NCI-H69 (cell line): Measurements from ENCODE around the gene ANKHD1.
A peak's percentile ranks its signal among the peaks of the same experiment; 100 is the strongest.

ENCODE experiments used
- DNase-seq: peaks from one replicate; lab custom pipeline; 2025; lab: John Stamatoyannopoulos, UW

Gene ANKHD1

GRCh38 chr5:140544986-140545385 lies 143.4 kb downstream of the ANKHD1 start:
- DNase-seq: no peak

DNA sequence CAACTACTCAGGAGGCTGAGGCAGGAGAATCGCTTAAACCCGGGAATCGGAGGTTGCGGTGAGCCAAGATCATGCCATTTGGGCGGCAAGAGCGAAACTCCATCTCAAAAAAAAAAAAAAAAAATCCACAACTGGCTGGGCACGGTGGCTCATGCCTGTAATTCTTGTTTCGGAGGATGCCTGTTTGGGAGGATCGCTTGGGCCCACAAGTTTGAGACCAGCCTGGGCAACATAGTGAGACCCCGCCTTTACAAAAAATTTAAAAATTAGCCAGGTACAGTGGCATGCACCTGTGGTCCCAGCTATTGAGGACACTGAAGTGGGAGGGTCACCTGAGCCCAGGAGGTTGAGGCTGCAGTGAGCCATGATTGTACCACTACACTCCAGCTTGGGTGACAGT lies 144.0 kb downstream of the ANKHD1 start:
- no peak for DNase-seq

DNA sequence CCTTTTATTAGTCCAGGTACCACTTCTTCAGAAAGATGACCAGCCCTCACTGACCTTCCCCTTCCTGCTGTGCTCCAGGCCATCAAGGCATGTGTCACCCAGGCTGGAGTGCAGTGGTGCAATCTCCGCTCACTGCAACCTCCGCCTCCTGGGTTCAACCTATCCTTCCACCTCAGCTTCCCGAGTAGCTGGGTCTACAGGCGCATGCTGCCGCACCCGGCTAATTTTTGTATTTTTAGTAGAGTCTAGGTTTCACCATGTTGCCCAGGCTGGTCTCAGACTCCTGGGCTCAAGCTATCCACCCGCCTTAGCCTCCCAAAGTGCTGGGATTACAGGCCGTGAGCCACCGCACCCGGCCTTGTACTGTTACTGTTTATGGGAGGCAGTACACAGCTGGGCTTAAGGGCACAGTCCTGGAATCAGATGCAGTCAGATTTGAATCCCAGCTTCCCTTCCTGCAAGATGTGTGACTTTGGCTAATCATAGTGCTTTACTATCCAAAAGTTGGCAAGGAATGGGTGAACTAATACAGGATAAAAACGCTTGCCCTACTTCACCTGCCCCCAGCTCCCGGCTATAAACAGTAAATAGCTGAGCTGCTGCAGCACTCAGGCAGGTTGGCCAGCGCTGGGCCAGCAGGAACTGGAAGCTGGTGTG lies 145.3 kb downstream of the ANKHD1 start:
- no peak for DNase-seq

GRCh38 chr5:140547508-140548299 lies 146.1 kb downstream of the ANKHD1 start, which contains the start of gene EIF4EBP3:
Gene EIF4EBP3 (plus strand): TSS chr5:140547662. CDS start chr5:140547738, 76 bp downstream.
- peak; percentile 94 for DNase-seq

DNA sequence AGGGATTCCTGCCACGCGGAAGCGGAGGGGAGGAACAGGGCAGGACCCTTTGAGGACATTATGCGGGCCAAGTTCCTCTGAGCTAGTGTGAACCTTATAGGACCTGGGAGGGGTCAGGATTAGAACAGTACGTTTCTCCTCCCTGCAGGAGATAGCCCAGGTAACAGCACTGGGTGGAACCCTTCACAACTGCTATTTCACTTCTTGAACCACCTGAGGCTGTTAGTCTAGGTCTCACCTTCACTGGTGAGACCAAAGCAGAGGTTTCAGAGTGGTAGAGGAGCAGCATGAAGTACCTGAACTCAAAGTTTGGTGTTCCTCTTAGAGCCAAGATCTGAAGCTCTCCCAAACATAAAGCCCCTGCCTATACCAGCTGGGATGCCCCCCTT lies 146.7 kb downstream of the ANKHD1 start:
- DNase-seq: no peak

DNA sequence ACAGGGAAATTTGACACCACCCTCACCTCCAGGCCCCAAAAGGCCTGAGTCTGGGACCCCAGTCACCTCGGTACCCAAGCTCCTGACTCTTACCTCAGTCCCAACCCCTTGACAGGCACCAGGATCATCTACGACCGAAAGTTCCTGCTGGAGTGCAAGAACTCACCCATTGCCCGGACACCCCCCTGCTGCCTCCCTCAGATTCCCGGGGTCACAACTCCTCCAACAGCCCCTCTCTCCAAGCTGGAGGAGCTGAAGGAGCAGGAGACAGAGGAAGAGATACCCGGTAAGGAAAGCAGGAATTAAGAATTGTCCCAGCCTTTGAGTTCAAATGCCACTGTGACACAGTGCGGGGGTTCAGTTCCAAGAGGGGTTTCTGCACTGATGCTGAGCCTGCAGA lies 147.2 kb downstream of the ANKHD1 start:
- no peak for DNase-seq

- peak; percentile 49 for DNase-seq
These were observed 147.9 kb downstream of the ANKHD1 start for GRCh38 chr5:140549237-140550144.

DNA sequence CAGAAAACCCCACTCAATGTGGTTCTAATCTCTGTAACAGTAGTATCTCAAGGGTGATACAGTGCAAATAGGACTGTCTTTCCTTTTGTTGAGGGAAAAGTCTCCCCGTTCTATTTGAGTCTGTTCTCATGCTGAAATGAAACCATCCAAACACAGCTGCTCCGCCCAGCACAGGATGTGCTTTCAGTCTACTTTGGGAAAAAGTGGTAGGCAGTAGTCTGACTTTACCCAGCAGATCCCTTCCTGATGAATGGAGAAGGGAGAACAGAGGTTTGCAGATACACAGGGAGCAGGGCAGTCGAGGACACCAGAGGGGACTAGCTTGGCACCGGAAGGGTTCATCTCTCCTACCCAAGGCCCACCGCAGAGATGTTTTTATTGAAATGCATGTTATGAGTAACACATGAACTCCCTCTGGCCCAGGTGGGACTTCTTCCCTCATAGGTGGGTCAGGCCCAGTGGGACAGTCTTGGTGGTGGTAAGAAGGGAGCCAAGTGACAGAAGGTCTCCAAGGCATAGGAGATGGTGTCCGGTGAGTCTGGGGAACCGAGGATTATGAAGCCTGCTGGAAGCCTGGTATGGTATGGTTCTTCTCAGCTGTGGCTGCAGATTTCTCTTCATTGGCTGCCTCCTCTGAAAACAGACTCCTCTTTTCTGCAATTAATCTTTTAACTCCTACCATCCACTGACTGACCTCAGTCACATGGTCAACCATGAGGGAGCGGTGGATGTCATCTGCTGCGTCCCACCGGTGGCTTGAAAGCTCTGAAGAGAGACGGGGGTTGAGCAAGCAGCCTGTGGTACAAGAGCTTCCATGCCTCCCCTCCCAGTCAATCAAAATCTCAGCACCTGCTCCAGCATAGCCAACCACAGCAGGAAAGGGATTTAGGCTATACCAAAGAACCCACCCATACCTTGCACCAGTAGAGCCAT lies 148.8 kb downstream of the ANKHD1 start:
- no peak for DNase-seq

DNA sequence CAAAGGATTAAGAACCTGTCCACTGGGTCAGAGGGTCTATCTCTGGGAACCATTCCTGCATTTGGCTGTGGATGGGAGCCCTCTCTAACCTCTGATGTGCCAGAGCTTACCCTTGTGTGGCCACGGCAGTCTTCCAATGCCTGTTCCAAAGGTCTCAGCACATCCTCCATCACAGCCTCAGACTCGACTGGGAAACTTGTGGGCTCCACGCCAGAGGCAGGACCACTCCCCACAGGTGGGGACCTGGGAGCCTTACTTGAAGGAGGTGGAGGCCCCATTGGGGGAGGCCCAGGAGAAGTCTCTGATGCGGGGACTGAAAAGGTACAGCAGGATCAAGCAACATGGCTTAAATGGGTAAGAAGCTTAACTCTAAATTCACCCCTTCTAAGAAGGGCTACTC lies 150.2 kb downstream of the ANKHD1 start:
- no peak for DNase-seq

- DNase-seq: no peak
These were observed 152.0 kb downstream of the ANKHD1 start for GRCh38 chr5:140553657-140554056.

DNA sequence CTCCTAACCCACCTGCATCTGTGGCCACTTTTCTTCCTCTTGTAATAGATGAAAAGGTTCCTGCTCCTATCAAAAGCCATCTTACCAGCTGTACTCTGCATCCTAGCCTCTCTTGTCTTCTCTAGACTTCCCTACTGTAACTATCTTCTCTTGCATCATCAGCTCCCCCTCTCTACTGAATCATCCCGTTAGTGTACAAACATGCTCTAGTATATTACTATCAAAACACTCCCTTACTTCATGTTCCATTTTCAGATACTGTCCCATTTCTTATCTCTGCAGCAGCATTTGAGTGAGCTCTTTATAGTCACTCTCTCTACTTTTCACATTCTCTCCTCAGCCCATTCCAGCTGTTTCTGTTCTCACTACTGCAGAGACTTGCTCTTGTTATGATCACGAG lies 152.8 kb downstream of the ANKHD1 start:
- DNase-seq: no peak

DNA sequence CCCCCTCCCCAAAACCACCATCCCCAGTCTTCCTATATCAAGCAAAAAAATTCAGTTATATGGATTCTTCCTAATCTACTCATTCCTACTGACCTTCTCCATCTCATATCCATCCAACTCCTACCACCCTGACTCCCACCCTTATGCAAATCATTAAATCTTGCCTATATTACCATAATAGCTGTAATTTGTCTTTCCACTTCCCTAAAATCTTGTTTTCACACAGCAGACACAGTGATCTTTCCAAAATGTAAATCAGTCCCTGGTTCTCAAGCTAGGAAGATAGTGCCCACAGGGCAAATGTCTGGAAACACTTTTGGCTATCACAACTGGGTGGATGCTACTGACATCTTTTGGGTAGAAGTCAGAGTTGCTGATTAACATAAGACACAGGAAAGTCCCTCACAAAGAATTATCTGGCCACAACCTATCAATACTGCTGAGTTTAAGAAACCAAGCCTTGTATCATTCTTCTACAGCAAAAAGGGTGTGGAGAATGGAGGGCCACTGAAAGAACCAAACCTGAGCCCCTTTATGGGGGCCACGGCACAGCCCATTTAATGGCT lies 154.2 kb downstream of the ANKHD1 start:
- DNase-seq: no peak

DNA sequence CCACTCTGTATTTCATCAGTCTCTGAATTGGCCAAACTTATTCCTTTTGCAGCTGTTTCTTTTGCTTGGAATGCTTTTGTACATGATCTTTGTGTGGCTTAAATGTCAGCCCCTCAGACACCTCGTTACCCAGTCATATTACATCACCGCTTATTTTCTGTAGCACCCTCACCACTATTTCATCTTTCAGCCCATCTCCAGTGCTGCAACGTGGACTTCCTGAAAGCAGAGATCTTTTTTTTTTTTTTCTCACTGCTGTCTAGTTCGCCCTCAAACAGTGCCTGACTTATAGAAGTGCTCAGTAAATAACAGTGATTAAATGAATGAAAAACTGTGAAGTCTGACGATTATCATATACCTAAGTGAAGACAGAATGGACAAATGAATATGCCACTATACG lies 154.8 kb downstream of the ANKHD1 start:
- peak; percentile 31 for DNase-seq

DNA sequence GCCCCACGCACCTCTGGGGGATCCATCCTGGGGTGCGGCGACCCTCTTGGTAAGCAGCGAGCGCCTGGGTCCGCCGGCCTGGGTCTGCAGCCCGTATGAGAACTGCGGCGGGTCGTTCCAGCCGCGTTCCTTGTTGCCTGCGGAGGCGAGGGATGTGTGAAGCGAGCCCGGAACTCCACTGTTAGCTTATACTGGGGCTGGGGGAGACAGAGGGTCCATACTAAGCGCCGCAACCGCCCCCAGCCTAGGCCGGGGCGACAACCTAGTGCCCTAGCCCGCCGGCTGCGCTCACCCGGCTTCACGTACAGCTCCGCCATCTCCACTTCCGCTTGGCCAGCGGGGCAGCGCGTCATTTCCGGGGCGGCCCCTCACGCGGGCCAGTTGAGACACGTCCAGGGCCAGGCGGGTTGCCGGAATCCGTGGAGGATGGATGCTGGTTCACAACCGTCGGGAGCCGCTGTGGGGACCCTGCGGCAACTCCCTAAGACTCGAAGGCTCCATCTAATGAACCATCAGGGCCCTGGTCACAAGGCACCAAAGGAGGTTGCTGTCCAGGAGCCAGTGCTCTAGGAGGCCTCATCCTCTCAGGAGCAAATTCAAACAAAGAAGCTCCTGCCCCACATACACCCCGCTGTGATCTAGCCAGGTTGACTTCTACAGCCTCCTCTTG lies 155.6 kb downstream of the ANKHD1 start, which contains the start of gene SRA1:
TSS of gene SRA1 (minus strand) at position 338 of the 670 bp plus-strand sequence. CDS start at position 317, 21 bp downstream.
- DNase-seq: peak; percentile 97

GRCh38 chr5:140557965-140558364 lies 156.3 kb downstream of the ANKHD1 start:
- DNase-seq: no peak

- no peak for DNase-seq
These were observed 156.9 kb downstream of the ANKHD1 start for GRCh38 chr5:140558542-140558941.

DNA sequence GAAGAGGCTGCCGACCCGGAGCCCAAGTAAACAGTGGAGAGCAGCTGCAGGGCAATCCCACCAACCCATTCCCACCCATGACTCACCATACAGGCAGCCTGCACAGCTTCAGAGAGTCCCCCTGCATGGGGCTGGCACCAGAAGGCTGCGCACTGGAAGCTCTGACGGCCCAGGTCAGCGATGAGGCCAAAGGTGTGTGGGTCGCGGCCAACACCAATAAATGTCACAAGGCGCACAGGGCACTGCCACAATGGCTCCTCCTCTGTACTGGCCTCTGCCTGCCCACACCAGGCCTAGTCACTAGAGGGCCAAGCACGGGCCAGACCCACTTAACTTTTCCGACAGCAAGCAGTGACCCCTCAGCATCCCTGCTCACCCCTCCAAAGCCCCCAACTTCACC lies 158.6 kb downstream of the ANKHD1 start:
- DNase-seq: no peak

DNA sequence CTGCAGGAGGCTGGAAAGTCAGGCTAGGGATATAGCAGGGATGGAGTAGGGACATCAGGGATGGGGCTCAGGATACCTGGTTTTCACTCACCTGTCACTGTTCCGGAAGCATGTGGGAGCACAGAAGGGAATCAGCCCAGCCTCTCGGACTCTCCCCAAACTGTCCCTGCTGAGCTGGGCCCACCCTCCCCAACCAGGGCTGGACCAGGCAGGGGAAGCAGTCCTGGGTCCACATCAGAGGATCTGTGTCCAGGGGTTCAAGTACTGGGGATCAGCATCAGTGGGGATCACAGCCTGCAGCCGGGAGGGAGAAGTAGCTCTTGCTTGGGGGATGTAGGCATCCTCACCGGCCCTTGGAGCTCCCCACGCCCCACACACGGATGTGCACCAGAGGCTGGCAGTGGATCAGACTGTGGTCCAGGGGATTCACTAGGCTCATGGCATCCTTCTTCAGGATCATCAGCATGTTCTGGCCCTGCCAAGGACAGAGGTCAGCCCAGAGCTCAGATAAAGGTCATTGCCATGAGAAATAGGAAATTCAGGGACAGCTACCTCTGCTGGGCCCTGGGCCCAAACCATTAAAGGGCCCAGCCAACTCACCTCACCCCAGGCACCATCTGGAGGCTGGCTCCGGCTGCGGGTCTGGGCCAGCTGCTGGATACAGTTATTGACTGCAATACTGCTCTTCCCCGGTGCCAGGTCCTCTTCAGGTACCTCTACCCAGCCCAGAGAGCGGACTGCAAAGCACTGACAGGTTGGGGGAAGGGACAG lies 160.3 kb downstream of the ANKHD1 start:
- DNase-seq: no peak

DNA sequence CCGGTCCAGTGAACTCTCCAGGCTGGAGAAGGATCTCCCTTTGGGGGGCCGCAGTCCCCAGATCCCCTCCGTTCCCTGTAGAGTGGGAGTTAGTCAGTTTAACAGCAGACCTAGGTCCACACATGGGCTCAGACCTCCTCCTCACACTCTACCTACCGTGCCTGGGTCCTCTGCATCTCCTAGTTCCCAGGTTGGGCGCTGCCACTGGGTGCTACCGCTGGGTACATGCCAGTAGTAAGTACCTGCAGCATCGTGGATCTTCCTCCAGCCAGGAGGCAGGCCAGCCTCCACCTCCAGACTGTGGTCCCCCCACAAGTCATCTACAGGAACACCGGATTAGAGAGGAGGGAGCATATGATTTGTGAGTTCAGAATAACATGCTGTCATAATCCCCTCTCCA lies 162.0 kb downstream of the ANKHD1 start:
- peak; percentile 45 for DNase-seq
